GM12875 (cell line): ENCODE measurements around the gene FKBP8.

Experiments
- H3K4me3 ChIP-seq: one replicate; pipeline ENCODE4 v1.5.1; 2011; ENCODE audit warnings: low read depth, low read length, control low read depth
- CTCF ChIP-seq: IDR thresholded peaks from 2 replicates; pipeline ENCODE4 v1.5.1; 2011; ENCODE audit warnings: low read depth, mild to moderate bottlenecking, control low read depth, inconsistent platforms, low read length, moderate library complexity, borderline replicate concordance; ENCODE audit not compliant: insufficient read depth

The FKBP8 gene

DNA sequence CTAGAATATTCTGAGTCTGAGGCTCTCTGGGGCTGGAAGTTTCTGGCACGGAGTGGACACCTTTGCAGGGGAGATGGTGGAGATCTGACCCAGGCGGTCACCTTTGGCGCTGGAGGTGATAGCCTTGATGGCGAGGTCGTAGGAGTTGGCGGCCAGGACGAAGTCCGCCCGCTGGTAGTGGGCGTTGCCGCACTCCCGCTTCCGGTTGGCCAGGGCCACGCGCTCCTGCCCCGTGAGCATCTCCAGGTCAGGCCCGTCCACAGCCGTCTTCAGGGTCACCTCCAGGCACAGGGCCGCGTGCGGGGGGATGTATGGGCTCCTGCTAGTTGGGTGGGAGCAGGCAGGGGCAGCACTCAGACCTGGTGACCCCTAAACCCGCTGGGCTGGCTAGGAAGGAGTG is 5.3 kb downstream of the FKBP8 start:
- no peak overlapping the region for H3K4me3 ChIP-seq
- no peak for TF ChIP-seq CTCF

DNA sequence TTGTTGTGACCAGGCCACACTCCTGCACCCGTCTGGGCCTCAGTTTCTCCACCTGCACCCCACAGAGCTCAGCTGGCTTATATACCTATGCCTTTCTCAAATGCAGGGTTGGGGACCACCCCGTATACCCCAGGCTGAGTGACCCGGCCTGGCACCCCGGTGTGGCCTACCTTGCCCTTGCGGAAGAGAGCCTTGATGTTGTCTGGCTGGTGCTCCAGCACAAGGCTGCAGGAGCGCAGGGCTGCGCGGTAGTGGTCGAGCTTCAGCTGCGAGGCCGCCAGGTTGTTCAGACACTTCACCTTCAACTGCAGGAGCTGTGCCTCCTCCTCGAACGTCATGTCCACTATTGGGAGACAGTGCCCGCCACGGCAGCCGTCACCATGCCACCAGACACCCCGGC is 5.9 kb downstream of the FKBP8 start:
- no peak for TF ChIP-seq CTCF
- H3K4me3 ChIP-seq: no peak overlapping the region

DNA sequence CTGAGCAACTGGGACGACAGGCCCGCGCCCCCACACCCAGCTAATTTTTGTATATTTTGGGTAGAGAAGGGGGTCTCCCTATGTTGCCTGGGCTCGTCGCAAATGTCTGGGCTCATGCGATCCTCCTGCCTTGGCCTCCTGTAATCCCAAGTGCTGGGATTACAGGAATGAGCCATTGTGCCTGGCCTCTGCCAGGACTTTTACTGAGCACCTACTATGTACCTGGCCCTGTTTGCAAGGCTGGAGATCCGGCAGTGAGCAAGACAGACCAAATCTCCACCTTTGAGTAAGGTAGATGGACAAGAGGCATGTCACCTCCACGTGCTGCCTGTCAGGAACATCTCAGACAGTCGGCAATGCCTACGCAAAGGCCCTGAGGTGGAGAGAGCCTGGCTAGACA is 6.9 kb downstream of the FKBP8 start:
- H3K4me3 ChIP-seq: no peak overlapping the region
- TF ChIP-seq CTCF: no peak

GRCh38 chr19:18533058-18533457 is 10.3 kb downstream of the FKBP8 start:
- no peak for TF ChIP-seq CTCF
- no peak overlapping the region for H3K4me3 ChIP-seq

DNA sequence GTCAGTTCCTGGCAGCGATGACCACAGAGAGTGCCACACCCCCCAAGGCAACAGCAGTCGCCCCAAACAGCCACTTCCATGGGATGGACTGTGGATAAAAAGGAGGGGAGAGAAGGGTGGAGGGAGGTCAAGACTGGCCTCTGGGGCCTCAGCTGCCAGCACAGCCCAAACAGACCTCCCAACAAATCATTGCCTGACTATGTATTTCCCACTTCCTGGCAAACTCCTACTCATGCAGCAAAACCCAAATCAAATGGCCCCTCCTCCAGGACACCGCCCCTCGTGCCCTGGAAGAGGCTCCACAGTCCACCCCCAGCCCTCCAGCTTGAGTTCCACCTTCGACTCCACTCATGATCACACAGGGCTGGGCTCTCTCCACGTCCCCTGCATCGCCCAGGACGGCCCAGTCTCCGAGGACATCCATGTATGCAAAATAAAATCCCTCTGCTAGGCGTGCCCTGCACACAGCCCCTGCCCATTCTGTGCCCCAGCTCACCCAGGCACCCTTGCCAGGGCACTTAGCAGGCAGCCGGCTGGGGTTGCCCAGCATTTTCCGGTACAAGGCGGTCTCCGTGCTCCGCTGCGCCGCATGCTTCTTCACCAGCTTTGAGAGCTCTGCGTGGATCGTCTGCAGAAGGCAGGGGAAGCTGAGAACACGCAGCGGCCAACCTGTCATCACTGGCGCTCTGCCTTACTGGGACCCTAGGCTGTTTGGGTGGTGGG is 11.0 kb downstream of the FKBP8 start:
- H3K4me3 ChIP-seq: no peak overlapping the region
- TF ChIP-seq CTCF: no peak

GRCh38 chr19:18531485-18531884 is 11.9 kb downstream of the FKBP8 start:
- no peak for TF ChIP-seq CTCF
- H3K4me3 ChIP-seq: no peak overlapping the region

DNA sequence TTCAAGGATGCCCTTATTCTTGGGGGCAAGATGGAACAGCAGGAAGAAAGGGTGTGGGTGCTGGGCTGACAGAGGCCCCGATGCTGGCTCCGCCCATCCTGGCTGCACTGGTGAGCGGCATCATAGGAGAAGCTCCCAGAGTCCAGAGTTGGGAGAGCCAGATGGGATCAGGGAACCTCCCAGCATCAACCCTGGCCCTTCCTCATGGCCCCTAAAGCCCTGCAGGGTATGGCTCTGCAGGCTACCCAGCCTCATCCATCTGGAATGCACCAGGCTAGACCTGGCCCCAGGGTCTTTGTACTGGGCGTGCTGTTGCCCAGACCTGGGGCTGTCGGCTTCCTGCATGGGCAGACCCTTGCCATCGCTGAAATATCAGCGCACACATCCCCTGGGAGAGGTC is 13.6 kb downstream of the FKBP8 start:
- no peak overlapping the region for H3K4me3 ChIP-seq
- TF ChIP-seq CTCF: no peak
